Lung microvascular endothelial cell (primary cell): ENCODE data around the gene EHD3. TPM values are rescaled to one million over a fixed set of nuclear protein-coding genes. Genes with fewer than 3 reads are reported as not detected.

Source experiments
- DNase-seq, 2 donors: peaks; one replicate each; pipeline versions ENCODE4 v3.0.0 to v3.0.0-alpha.2; 2010; ENCODE audit warnings: low read depth in 2 of 2
- total RNA-seq: library from RNA; depleted of rRNA; stranded (reverse); fragments of >200 nt; gene quantifications from 2 replicates; pipeline ENCODE4 v1.2.1, GENCODE V29; 2014

Gene EHD3
- 2.4 and 6.7 TPM in 2 replicates for total RNA-seq

- DNase-seq = peak; percentile 68 to 85
Observed at GRCh38 chr2:31233741-31234682, at the start of gene EHD3. TSS of gene EHD3 (plus strand) at chr2:31234152. CDS start at chr2:31234622, 470 bp downstream.

- DNase-seq = no peak
Observed at GRCh38 chr2:31187166-31187565, 46.8 kb upstream of the EHD3 start.

- no peak for DNase-seq
Observed at GRCh38 chr2:31188131-31188530, 45.8 kb upstream of the EHD3 start.

GRCh38 chr2:31189141-31189540 lies 44.8 kb upstream of the EHD3 start:
- DNase-seq = no peak

GRCh38 chr2:31190188-31190587 lies 43.8 kb upstream of the EHD3 start:
- DNase-seq = no peak

GRCh38 chr2:31191931-31192330 lies 42.0 kb upstream of the EHD3 start:
- DNase-seq = no peak

GRCh38 chr2:31192396-31192795 lies 41.6 kb upstream of the EHD3 start:
- DNase-seq = no peak

- DNase-seq = no peak
Observed at GRCh38 chr2:31192851-31193392, 41.0 kb upstream of the EHD3 start.

- DNase-seq = no peak
Observed at GRCh38 chr2:31193806-31194205, 40.1 kb upstream of the EHD3 start.

- no peak for DNase-seq
Observed at GRCh38 chr2:31196622-31197021, 37.3 kb upstream of the EHD3 start.

- DNase-seq = no peak
Observed at GRCh38 chr2:31197166-31197565, 36.8 kb upstream of the EHD3 start.

GRCh38 chr2:31197669-31198068 lies 36.3 kb upstream of the EHD3 start:
- no peak for DNase-seq

- DNase-seq = no peak
Observed at GRCh38 chr2:31199206-31199605, 34.7 kb upstream of the EHD3 start.

- no peak for DNase-seq
Observed at GRCh38 chr2:31200972-31201371, 33.0 kb upstream of the EHD3 start.

GRCh38 chr2:31202041-31202440 lies 31.9 kb upstream of the EHD3 start:
- DNase-seq = no peak

GRCh38 chr2:31202833-31203232 lies 31.1 kb upstream of the EHD3 start:
- DNase-seq = no peak

GRCh38 chr2:31203916-31204315 lies 30.0 kb upstream of the EHD3 start:
- DNase-seq = no peak

GRCh38 chr2:31204783-31205182 lies 29.2 kb upstream of the EHD3 start:
- no peak for DNase-seq

- DNase-seq = no peak
Observed at GRCh38 chr2:31205186-31205585, 28.8 kb upstream of the EHD3 start.

- DNase-seq = no peak
Observed at GRCh38 chr2:31205613-31206012, 28.3 kb upstream of the EHD3 start.

- no peak for DNase-seq
Observed at GRCh38 chr2:31207790-31208189, 26.2 kb upstream of the EHD3 start.

GRCh38 chr2:31208240-31208639 lies 25.7 kb upstream of the EHD3 start:
- DNase-seq = no peak
